Measurements from ENCODE around the gene TKFC.

The TKFC gene, protein sequence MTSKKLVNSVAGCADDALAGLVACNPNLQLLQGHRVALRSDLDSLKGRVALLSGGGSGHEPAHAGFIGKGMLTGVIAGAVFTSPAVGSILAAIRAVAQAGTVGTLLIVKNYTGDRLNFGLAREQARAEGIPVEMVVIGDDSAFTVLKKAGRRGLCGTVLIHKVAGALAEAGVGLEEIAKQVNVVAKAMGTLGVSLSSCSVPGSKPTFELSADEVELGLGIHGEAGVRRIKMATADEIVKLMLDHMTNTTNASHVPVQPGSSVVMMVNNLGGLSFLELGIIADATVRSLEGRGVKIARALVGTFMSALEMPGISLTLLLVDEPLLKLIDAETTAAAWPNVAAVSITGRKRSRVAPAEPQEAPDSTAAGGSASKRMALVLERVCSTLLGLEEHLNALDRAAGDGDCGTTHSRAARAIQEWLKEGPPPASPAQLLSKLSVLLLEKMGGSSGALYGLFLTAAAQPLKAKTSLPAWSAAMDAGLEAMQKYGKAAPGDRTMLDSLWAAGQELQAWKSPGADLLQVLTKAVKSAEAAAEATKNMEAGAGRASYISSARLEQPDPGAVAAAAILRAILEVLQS

GRCh38 chr11:61332797-61333549 lies at the start of gene TKFC, which contains the start of gene DDB1:
Gene TKFC, plus strand, starts transcription at chr11:61333228. Its CDS starts 1,501 bp downstream, at chr11:61334729.
Gene DDB1, minus strand, starts transcription at chr11:61333105. Its CDS starts 137 bp downstream, at chr11:61332968.
- peak; percentile 88 to 98 (median 92) for DNase-seq (ENCODE audit: low read depth in 4 of 4, low spot score in 1 of 4)

DNA sequence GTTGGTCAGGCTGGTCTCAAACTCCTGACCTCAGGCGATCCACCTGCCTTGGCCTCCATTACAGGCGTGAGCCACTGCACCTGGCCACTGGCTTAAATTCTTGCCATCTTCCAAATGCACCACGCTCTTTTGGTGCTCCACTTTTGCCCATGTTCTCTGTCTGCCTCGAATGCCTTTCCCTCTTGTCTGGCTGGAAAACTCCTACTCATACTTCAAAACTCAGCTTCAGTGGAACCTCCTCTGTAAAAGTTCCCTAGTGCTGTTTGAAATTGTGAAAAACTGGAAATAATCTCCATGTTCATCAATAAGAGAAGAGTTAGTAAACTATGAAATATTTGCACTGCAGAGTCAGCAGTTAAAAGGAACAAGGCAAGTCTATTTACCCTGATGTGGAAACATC lies 49.4 kb upstream of the TKFC start:
- DNase-seq (ENCODE audit: low read depth in 4 of 4, low spot score in 1 of 4): no peak

DNA sequence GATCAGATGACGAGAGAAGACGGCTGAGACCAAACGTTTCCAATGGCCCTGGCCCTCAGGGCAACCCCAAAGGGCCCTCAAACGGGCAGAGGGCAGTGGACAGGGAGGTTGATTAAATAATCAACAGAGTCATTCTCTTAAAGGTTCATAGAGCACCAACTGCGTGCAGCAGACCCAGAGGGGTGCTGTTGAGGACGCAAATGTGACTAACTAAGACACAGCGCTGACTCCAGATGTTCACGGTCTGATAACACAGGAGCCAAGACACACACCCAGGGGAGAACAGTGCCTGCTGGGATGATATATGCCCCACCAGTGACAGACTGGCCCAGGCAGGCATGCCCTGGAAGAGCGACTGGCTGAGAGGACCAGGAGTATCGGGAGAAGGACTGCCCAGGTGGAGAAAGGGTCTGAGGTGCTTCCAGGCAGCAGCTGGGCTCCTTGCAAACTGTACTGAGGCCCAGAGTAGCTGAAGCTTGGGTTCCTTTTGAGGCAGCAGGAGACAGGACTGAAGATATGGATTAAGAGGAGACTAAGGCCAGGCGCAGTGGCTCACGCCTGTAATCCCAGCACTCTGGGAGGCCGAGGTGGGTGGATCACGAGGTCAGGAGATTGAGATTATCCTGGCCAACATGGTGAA lies 45.6 kb upstream of the TKFC start:
- no peak for DNase-seq (ENCODE audit: low read depth in 4 of 4, low spot score in 1 of 4)

GRCh38 chr11:61290905-61291690 lies 41.9 kb upstream of the TKFC start:
- DNase-seq (ENCODE audit: low read depth in 4 of 4, low spot score in 1 of 4): no peak

DNA sequence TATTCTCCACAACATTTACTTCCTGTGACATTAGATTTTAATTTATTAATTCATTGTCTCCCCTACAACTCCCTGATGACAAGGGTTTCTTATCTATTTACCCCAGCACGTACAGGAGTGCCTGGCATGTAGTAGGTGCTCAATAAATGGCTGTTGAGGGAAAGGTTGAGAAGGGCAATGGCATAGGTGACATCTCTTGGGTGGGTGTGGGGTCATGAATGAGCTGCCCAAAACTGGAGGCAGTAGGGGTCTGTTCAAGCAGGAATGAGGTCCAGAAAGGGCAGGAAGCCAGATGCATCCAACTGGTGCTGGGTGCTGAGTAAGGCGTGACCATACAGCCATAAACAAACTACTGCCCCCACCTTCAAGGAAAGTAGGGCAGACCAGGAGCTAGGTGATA lies 40.7 kb upstream of the TKFC start:
- no peak for DNase-seq (ENCODE audit: low read depth in 4 of 4, low spot score in 1 of 4)

DNA sequence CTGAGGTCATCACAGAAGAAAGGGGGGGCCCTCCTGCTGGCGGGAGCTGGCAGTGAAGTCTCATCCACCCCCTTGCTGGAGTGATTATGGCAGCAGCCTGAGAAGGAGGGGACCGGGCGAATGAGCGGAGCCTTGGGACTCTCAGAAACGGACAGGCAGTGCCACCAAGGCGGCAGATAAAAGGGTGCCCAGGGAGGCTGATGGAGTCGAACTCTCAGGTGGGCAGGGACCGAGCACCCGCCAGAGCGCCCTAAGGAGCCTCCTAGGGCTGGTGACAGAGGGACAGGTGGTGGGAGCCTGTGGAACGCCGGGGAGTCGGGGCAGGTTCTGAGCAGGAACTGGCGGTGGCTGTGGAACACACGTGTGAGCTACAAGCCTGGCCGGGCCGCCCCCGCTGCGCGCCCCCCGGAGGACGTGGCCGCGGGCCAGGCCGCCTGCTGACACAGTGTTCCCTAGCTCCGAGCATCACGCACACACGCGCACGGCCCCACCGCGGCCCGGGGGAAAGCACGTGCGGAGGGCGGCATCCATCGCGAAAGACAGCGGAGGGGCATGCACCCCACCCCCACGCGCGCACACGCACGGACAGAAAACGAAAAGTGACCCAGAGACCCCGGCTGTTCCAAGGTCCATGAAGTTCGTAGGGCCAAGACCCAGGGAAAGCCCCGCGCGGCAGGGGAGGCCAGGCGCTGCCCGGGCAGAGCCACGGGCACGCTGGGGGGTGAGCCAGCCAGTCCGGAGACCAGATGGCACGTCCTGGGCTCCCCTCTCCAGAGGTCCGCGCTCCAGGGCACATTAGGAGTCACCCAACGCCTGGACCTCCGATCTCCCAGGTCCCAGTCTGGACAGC lies 38.9 kb upstream of the TKFC start:
- peak; percentile 12 to 52 (median 30) for DNase-seq (ENCODE audit: low read depth in 4 of 4, low spot score in 1 of 4)

GRCh38 chr11:61294717-61295595 lies 38.1 kb upstream of the TKFC start, which contains the start of gene VWCE:
Gene VWCE, minus strand, starts transcription at chr11:61295316. Its CDS starts 279 bp downstream, at chr11:61295037.
- peak; percentile 32 to 67 (median 50) for DNase-seq (ENCODE audit: low read depth in 4 of 4, low spot score in 1 of 4)

DNA sequence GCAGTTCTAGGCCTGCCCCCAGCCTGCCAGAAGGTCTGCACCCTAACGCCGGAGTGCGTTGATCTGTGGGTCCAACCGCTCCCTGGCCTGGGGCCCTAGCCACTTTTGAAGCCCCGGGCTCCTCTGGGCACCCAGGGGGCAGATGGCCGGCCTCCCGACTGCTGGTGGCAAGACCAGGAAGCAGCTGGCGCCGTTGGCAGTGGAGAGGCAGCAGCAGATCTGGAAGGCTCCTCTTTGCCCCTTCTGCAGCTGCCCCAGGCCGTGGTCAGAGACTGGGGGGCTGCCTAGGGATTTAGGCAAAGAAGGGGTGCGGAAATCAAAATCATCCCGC lies 37.5 kb upstream of the TKFC start:
- no peak for DNase-seq (ENCODE audit: low read depth in 4 of 4, low spot score in 1 of 4)

DNA sequence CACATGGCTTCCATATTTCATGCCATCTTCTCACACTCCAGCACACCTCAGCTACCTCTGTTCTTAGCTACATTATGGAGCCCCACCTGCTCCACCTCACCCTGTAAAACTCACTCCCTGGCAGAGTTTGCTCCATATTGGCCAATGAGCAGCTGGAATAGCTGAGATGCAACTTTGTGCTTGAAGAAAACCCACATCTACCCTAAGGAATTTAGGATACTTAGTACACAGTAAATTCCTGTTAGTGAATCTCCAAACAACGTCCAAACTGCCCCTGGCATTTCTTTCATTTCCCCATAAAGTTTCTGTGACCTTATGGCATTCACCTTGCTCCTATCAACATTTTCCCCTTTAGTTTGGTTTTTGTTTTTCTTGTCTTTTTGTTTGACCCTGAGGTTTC lies 35.7 kb upstream of the TKFC start:
- no peak for DNase-seq (ENCODE audit: low read depth in 4 of 4, low spot score in 1 of 4)

DNA sequence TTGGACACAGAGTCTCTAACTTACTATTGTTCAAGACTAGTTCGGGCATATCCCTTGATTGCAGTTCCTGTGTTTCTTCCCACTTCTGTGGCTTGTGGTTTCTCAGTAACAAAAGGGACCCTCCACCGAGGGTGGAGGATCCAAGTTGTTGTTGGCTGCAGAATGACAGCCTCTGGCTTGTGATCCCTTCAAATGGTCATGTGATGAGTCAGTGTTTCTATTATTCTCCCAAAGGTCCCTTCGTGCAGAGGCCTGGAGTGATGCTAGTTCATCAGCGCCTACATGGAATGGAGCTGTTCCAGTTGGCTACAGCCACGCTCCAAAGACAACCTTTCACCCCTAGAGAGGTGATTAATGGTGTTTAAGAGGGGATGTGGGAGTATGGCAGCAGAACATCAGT lies 35.3 kb upstream of the TKFC start:
- no peak for DNase-seq (ENCODE audit: low read depth in 4 of 4, low spot score in 1 of 4)

DNA sequence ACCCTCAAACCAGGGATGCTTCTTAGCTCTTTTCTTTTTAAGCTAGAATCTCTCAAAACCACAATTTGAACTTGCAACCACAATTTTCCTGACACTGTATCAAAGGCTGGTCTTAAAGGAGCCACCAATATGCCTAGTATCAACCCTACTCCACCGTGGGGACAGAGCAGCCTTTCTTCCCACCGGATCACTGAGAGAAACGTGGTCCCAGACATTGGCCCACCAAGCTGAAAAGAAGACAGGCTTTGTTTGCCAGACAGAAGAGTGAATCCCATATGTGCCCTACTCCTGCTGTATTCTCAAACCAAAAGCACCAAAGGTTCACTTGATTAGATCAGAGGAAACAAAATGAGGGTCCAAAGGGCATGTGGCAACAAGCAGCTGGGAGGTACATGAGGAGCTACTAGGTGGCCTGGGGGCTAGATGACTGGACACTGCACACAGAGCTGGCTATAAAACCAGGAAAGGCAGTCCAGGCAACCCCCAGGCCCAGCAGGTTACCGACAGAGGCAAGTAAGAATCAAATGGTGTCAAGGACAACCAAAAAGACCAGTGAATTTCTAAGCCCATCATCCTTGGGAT lies 34.3 kb upstream of the TKFC start:
- no peak for DNase-seq (ENCODE audit: low read depth in 4 of 4, low spot score in 1 of 4)

DNA sequence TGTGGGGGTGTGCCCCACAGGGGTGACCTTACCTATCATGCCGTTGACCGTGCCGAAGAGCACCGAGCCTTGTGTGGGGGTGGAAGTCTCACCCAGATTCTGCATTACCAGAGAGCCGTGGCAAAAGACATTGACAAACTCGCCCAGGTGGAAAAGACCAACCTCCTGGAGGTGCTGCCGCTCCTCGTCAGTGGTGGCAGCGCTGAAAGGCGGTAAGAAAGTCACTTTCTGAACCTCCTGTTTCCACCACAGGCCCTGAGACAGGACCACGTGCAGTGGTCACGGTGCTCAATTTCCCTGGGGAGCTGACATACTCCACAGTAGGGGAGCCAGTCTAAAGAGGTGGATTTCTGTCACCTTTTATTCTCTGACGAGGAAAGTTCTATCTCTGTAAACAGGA lies 30.5 kb upstream of the TKFC start:
- no peak for DNase-seq (ENCODE audit: low read depth in 4 of 4, low spot score in 1 of 4)

DNA sequence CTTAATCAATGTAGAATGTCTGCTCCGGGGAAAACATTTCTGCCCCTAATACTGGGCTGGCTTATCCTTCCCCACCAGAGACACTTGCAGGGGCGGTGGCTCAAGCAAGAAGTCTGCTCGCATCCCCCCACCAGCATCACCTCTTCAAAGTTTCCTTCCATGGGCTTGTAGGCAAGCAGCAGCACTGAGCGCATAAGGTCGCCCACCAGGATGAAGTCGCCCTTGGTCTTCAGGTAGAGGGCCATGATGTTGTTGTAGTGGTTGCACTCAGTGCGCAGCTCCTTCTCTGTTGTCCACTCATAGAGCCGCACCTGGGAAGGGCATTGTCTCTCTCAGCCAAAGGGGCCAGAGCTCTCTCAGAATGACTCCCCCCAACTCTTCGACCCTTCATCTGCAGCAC lies 29.3 kb upstream of the TKFC start:
- DNase-seq (ENCODE audit: low read depth in 4 of 4, low spot score in 1 of 4): no peak

DNA sequence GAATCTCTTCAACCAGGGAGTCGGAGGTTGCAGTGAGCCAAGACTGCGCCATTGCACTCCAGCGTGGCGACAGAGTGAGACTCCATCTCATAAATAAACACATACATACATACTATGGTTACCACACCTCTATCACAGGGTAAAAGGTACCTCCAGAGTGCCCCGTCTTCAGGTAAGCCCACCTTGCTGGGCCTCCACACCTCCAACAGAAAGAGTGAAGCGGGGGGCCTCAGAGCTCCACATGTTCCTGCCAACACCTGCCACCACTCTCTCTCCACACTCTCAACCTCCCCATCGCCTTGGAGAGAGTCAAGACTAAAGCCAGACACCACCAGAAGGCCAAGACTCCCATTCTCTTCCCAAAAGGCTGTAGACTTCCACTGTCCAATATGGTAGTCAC lies 27.6 kb upstream of the TKFC start:
- DNase-seq (ENCODE audit: low read depth in 4 of 4, low spot score in 1 of 4): no peak

DNA sequence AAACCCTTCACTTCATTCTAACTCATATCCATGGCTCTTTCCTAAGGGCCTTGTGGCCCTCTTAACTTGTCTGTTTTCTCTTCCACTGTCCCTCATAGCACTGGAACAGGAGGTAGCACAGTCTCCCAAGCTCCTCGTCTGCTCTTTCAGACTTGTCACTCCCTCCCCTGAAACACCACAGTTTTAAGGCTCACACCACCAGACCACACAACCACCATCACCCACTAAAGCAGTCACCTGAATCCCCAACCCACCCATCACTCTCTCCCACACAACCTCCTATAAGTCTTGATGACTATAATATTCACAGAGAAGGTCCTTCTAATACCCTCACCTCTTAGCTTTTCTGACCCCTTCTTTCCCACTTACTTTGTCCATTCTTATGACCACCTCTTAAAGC lies 26.8 kb upstream of the TKFC start:
- no peak for DNase-seq (ENCODE audit: low read depth in 4 of 4, low spot score in 1 of 4)

DNA sequence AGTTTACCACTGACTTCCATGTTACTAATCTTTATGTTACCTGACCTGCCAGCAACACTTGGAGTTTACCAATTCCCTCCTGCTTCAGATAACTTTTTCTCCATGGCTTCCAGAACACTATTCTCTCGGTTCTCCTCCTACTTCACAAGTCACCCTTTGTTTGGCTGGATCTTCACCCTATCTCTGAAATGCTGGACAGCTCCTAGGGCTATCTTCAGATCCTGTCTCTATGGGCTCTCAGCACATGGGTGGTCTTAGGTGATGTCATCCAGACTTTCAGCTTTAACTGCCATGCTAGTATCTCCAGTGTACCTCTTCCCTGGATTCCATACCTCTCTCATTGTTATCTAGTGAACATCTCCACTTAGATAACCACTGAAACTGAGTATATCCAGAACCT lies 25.7 kb upstream of the TKFC start:
- no peak for DNase-seq (ENCODE audit: low read depth in 4 of 4, low spot score in 1 of 4)

- no peak for DNase-seq (ENCODE audit: low read depth in 4 of 4, low spot score in 1 of 4)
Measured at GRCh38 chr11:61309141-61309540, 23.9 kb upstream of the TKFC start.

DNA sequence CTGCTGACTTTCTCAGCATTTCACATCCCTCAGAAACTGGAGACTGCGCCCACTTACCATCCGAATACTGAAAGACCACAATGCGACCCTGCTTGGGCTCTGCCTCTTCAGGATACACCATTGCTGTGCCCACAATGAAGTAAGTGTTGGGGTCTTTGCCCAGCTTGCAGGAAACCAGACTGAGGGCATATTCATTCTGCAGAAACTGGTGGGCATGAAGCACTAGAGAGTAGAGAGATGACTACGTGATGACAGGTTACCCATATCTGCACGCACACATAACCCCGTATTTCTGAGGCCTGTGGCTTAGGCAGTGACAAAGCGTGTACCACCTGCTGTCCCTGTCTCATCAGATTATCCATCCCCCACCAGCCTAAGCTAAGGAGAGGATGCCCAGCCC lies 23.3 kb upstream of the TKFC start:
- no peak for DNase-seq (ENCODE audit: low read depth in 4 of 4, low spot score in 1 of 4)

DNA sequence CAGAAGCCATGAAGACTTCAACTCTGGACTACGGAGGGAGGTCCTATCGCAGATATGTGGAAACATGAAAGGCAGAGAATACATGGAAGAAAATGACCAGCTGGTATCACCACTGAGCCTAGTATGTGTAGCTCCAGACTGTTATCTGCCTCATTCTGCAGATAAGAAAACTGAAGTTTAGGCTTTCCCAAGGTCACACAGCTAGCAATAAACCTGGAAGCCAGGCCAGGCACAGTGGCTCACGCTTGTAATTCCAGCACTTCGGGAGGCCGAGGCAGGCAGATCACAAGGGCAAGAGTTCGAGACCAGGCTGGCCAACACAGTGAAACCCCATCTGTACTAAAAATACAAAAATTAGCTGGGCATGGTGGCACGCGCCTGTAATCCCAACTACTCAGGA lies 22.3 kb upstream of the TKFC start:
- no peak for DNase-seq (ENCODE audit: low read depth in 4 of 4, low spot score in 1 of 4)
